Esophagus squamous epithelium (tissue), 5 donors: ENCODE data around the gene FAH. TPM values are rescaled to one million over a fixed set of nuclear protein-coding genes. Genes with fewer than 3 reads are reported as not detected.

Source experiments
- DNase-seq: peaks from one replicate; lab custom pipeline; 2025; lab: John Stamatoyannopoulos, UW
- H3K27ac ChIP-seq, 4 donors: fragments of 200-600 bp; sonication (generic); one replicate each; pipeline ENCODE4 v1.5.1; 2016 to 2019; ENCODE audit warnings: mild to moderate bottlenecking in 1 of 4
- H3K27me3 ChIP-seq, 4 donors: fragments of 200-600 bp; sonication (generic); 1 replicate in 3 of 4; 2 replicates in 1 of 4; pipeline versions ENCODE4 v1.5.1 to v1.6.0; 2017 to 2021; ENCODE audit warnings: antibody characterized with exemption in 1 of 4
- H3K36me3 ChIP-seq, 3 donors: fragments of 200-600 bp; sonication (generic); one replicate each; pipeline ENCODE4 v1.5.1; 2016 to 2019
- H3K4me1 ChIP-seq, 3 donors: fragments of 200-600 bp; sonication (generic); one replicate each; pipeline ENCODE4 v1.5.1; 2017 to 2019
- H3K4me3 ChIP-seq, 4 donors: fragments of 200-600 bp; sonication (generic); 1 replicate in 3 of 4; 2 replicates in 1 of 4; pipeline ENCODE4 v1.5.1; 2016 to 2019; ENCODE audit warnings: mild to moderate bottlenecking in 2 of 4, moderate library complexity in 1 of 4
- H3K9me3 ChIP-seq, 3 donors: fragments of 200-600 bp; sonication (generic); one replicate each; pipeline ENCODE4 v1.5.1; 2016 to 2019
- POLR2A ChIP-seq, 4 donors: fragments of 450-650 bp; IDR thresholded peaks; one replicate each; pipeline ENCODE4 v1.6.1; 2017; ENCODE audit warnings: antibody characterized with exemption in 4 of 4, mild to moderate bottlenecking in 4 of 4, moderate library complexity in 3 of 4
- WGBS, 2 donors: methylation state at CpG; one replicate each; pipeline ENCODE4 v1.1.5; 2018; 5-methylcytosine and 5-hydroxymethylcytosine counted together
- intact Hi-C: fragments of 100-400 bp; cut with DNase I; formaldehyde crosslinking; loops from one replicate; pipeline ENCODE4 v1.15.0; 2022
- total RNA-seq, 4 donors: library from RNA; depleted of rRNA; stranded (reverse); fragments of >200 nt; gene quantifications; one replicate each; pipeline ENCODE4 v1.1.0, GENCODE V29; 2016
- TF ChIP-seq, protein P1 (sequence below), 6 experiments: fragments of 450-650 bp in 4 of 6; fragments of 200-600 bp in 2 of 6; sonication (generic) in 2 of 6; IDR thresholded peaks; one replicate each; pipeline ENCODE4 v1.5.1; 2016 to 2019; ENCODE audit warnings: antibody characterized with exemption in 6 of 6, mild to moderate bottlenecking in 4 of 6, moderate library complexity in 4 of 6
- donor health status: DM: yes; HTN: yes; CAD: no.

The FAH gene
- total RNA-seq, 4 donors from 2014 or later, result 10.0 to 28.3 (median 15.8) TPM

DNA sequence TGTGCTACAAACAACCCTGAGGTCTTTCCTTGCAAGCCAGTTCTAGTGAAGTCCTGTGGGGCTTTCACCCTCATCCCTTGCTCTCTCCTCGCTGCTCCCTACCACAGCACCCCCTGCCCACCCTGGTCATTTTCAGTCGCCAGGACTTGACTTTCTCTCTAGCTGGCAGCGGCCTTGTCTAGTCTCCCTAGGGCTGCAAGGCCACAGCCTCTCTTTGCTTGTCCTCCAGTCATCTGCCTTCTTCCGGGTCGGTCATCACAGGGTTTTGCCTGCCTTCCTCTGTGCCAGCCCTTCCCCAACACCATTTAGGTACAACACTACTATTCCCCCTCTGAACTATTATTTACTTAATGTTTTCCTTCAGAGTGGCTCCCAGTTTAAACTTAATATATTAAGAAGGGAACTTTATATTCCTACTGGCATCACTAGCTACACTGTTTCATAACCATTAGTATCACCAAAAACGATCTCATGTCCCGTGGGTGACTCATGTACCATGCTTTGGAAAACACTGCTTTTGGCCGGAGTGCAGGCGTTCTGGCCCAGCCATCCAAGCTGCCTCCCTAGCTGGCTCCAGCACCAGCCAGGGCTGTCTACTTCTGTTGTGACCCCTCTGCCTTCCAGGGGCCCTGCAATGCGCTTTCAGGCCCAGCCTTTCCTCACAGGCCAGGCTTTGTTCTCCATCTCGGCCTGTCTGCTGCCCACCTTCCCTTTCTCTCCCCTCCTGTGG, 21.4 kb downstream of the FAH start:
- no peaks in the 10 kb centered on the region for H3K27me3 ChIP-seq
- intact Hi-C loops, result no loop called here
- H3K27ac ChIP-seq, result peak overlapping the region in 2 of 4 donors; percentile 60 to 75
- no peak overlapping the region for H3K4me3 ChIP-seq
- peaks cover 0 to 66% (median 0%) of the 10 kb centered on the region in 3 donors for H3K36me3 ChIP-seq
- WGBS, 2 donors, result 65 to 75% methylated on average over 7 to 11 of the region's 11 CpGs
- H3K9me3 ChIP-seq, result no peaks in the 10 kb centered on the region
- no peak for TF ChIP-seq POLR2A (IDR thresholded peaks at IDR 0.05)
- TF ChIP-seq, protein P1, sequence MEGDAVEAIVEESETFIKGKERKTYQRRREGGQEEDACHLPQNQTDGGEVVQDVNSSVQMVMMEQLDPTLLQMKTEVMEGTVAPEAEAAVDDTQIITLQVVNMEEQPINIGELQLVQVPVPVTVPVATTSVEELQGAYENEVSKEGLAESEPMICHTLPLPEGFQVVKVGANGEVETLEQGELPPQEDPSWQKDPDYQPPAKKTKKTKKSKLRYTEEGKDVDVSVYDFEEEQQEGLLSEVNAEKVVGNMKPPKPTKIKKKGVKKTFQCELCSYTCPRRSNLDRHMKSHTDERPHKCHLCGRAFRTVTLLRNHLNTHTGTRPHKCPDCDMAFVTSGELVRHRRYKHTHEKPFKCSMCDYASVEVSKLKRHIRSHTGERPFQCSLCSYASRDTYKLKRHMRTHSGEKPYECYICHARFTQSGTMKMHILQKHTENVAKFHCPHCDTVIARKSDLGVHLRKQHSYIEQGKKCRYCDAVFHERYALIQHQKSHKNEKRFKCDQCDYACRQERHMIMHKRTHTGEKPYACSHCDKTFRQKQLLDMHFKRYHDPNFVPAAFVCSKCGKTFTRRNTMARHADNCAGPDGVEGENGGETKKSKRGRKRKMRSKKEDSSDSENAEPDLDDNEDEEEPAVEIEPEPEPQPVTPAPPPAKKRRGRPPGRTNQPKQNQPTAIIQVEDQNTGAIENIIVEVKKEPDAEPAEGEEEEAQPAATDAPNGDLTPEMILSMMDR (IDR thresholded peaks at IDR 0.05), result no peak
- H3K4me1 ChIP-seq, result peaks cover 0 to 8% (median 8%) of the 10 kb centered on the region in 3 donors
- DNase-seq, result no peak

DNA sequence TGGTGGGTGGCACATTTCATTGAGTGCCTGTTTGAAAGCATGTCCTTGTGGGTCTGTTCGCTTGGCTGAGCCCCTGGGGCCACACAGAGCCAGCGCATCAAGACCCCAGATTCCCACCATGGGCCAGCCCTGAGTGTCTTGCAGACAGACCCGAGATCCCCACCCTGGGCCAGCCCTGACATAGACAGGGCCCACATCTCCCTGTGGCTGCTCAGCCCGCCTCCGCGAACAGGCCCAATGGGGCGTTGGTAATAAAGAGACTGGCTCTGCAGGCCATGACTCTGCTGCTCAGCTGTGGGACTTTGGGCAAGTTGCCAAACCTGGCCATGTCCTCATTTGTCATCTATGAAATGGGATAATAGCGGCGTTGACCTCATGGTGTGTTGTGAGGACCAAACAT, 22.6 kb downstream of the FAH start:
- DNase-seq, result no peak
- no peak overlapping the region for H3K27ac ChIP-seq
- no peak overlapping the region for H3K4me3 ChIP-seq
- H3K27me3 ChIP-seq, result no peaks in the 10 kb centered on the region
- H3K9me3 ChIP-seq, result no peaks in the 10 kb centered on the region
- peaks cover 0 to 15% (median 15%) of the 10 kb centered on the region in 3 donors for H3K4me1 ChIP-seq
- 89% methylated on average over 2 of the region's 9 CpGs; no CpG with 5 or more reads in 1 of the 2 donors for WGBS, 2 donors
- intact Hi-C loops, result no loop called here
- TF ChIP-seq, protein P1 (IDR thresholded peaks at IDR 0.05), result no peak
- no peak for TF ChIP-seq POLR2A (IDR thresholded peaks at IDR 0.05)
- peaks cover 0 to 69% (median 0%) of the 10 kb centered on the region in 3 donors for H3K36me3 ChIP-seq

DNA sequence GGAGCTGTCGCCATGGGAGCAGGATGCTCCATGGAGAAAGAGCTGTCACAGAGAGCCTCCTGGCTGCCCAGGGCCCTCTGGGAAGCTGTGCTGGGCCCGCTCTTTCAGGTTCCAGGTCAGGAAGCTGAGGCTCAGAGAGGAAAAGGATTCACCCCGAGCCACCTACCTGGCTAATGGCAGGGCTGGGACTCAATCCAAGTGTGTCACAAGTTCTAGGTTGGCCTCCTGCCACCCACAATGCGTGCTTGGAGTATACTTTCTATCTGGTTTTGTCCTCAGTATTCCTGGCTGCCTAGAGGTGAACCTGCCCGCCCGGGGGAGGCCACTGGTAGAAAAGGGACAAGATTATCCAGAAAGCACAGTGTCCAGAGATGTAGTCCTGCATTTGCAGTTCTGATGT, 23.6 kb downstream of the FAH start:
- Histone ChIP-seq H3K4me3 (no peak overlapping the region), H3K27me3 (no peaks in the 10 kb centered on the region), H3K4me1 (peaks cover 0 to 15% (median 15%) of the 10 kb centered on the region in 3 donors), H3K36me3 (peaks cover 0 to 75% (median 0%) of the 10 kb centered on the region in 3 donors), H3K27ac (no peak overlapping the region), H3K9me3 (no peaks in the 10 kb centered on the region)
- TF ChIP-seq, protein P1 (IDR thresholded peaks at IDR 0.05), result no peak
- no peak for TF ChIP-seq POLR2A (IDR thresholded peaks at IDR 0.05)
- intact Hi-C loops, result no loop called here
- 0 to 40% methylated on average over 1 of the region's 6 CpGs for WGBS, 2 donors
- DNase-seq, result no peak

DNA sequence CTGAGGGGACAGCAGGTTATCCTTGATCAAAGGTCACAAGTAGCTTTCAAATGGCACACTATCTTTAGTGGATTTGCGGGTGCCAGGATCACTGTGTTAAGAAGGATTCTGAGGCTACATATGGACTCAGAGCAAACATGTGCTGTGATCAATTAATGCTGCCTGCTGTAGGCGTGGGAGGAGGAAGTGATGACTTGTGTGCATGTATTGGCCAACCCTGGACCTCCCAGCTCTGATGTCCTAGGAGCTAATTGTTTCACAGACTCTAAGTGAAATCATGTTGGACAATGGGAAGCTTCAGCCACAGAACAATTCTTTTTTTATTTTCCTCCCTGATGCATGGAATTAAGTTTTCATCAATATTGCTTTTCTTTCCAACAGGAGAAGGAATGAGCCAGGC, 24.4 kb downstream of the FAH start:
- H3K9me3 ChIP-seq, result no peaks in the 10 kb centered on the region
- DNase-seq, result no peak
- intact Hi-C loops, result no loop called here
- no peak overlapping the region for H3K27ac ChIP-seq
- no peak for TF ChIP-seq POLR2A (IDR thresholded peaks at IDR 0.05)
- TF ChIP-seq, protein P1 (IDR thresholded peaks at IDR 0.05), result no peak
- WGBS, 2 donors, result 83 to 89% methylated on average over 1 to 2 of the region's 2 CpGs
- no peaks in the 10 kb centered on the region for H3K27me3 ChIP-seq
- H3K36me3 ChIP-seq, result peaks cover 0 to 75% (median 0%) of the 10 kb centered on the region in 3 donors
- peaks cover 0 to 15% (median 15%) of the 10 kb centered on the region in 3 donors for H3K4me1 ChIP-seq
- no peak overlapping the region for H3K4me3 ChIP-seq

DNA sequence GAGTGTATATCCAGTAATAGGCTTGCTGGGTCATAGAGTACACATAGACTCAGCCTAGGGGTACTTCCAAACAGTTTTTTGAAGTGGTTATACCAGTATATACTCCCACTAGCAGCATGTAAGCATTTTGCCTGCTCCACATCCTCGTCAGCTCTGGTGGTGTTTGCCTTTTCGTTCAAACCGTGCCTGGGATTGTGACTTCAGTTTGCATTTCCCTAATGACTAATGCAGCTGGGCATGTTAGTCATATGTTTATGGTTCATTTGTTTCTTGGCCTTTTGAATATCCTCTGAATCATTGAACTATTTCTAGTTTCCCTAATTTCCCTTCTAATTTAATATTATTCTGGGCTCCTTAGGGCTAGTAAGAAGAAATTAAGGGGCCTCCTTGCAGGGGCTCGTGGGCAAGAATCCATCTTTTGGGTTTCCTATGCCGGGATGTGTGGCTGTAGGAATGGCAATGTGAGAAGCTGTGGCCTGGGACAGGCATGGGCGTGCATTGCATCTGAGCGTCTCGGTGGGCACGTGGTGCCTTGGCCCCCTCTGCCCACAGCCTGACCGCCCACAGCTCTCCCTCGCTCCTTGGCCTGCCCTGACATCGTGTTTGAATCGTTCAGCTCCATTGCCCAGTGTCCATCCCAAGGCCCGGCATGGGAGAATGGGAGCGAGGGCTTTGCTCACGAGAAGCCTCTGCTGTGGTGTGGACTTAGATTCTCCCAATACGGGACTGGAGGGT, 26.4 kb downstream of the FAH start:
- H3K4me1 ChIP-seq, result peaks cover 0 to 22% (median 15%) of the 10 kb centered on the region in 3 donors
- DNase-seq, result no peak
- 31 to 67% methylated on average over 4 to 15 of the region's 17 CpGs for WGBS, 2 donors
- no peaks in the 10 kb centered on the region for H3K27me3 ChIP-seq
- no peaks in the 10 kb centered on the region for H3K9me3 ChIP-seq
- peaks cover 0 to 85% (median 0%) of the 10 kb centered on the region in 3 donors for H3K36me3 ChIP-seq
- peak overlapping the region in 3 of 4 donors; percentile 42 to 63 (median 60) for H3K27ac ChIP-seq
- TF ChIP-seq POLR2A (IDR thresholded peaks at IDR 0.05), result no peak
- TF ChIP-seq, protein P1 (IDR thresholded peaks at IDR 0.05), result no peak
- no peak overlapping the region for H3K4me3 ChIP-seq
- intact Hi-C loops, result no loop called here
